WTC11 (cell line): ENCODE measurements around the gene NDUFC2. TPM values are rescaled to one million over a fixed set of nuclear protein-coding genes. Genes with fewer than 3 reads are reported as not detected.
A peak's percentile ranks its signal among the peaks of the same experiment; 100 is the strongest.

Experiments used
- ATAC-seq: fragments of 200-7000 bp; cut with Tn5 transposase; 2 replicates; pipeline ENCODE4 v1.10.0; 2021; ENCODE audit warnings: mild to moderate bottlenecking, moderate library complexity
- CTCF ChIA-PET: fragments of 300-600 bp; sonication (Branson Sonifier 250); formaldehyde crosslinking; loops from one replicate; lab custom pipeline; 2021; ENCODE audit warnings: antibody characterized with exemption; lab: Charles Lee
- POLR2A ChIA-PET: fragments of 350-600 bp; sonication (Branson Sonifier 250); formaldehyde crosslinking; loops from one replicate; lab custom pipeline; 2021; ENCODE audit warnings: antibody characterized with exemption; lab: Charles Lee
- DNase-seq: peaks from one replicate; pipeline ENCODE4 v3.0.0; 2021; ENCODE audit warnings: low spot score
- H3K27ac Mint-ChIP-seq: 2 replicates; pipeline ENCODE4 v1.8.0; 2021; ENCODE audit warnings: mixed read lengths
- H3K27me3 Mint-ChIP-seq: 2 replicates; pipeline ENCODE4 v1.8.0; 2021; ENCODE audit warnings: low read depth, mild to moderate bottlenecking, moderate library complexity, mixed read lengths
- H3K36me3 Mint-ChIP-seq: 2 replicates; pipeline ENCODE4 v1.8.0; 2021; ENCODE audit warnings: mixed read lengths
- H3K4me1 Mint-ChIP-seq: 2 replicates; pipeline ENCODE4 v1.8.0; 2022; ENCODE audit warnings: mixed read lengths
- H3K4me3 Mint-ChIP-seq: 2 replicates; pipeline ENCODE4 v1.8.0; 2021; ENCODE audit warnings: mild to moderate bottlenecking, moderate library complexity, mixed read lengths
- H3K9me3 Mint-ChIP-seq: 2 replicates; pipeline ENCODE4 v1.8.0; 2021; ENCODE audit warnings: mixed read lengths
- AR ChIP-seq: fragments of 250-450 bp; sonication (Bioruptor Pico); IDR thresholded peaks from 2 replicates; pipeline ENCODE4 v1.9.0; 2021; ENCODE audit warnings: mild to moderate bottlenecking
- ATF2 ChIP-seq: sonication (generic); formaldehyde crosslinking; IDR thresholded peaks from 2 replicates; pipeline ENCODE4 v1.8.1; 2022; ENCODE audit warnings: low read depth, missing genetic modification reagents, borderline replicate concordance
- CREM ChIP-seq: sonication (generic); formaldehyde crosslinking; IDR thresholded peaks from 2 replicates; pipeline ENCODE4 v1.8.1; 2022; ENCODE audit warnings: mild to moderate bottlenecking, missing genetic modification reagents, moderate library complexity
- ELF4 ChIP-seq: sonication (generic); formaldehyde crosslinking; IDR thresholded peaks from 2 replicates; pipeline ENCODE4 v1.8.1; 2022; ENCODE audit warnings: low read depth, mild to moderate bottlenecking, moderate library complexity, missing genetic modification reagents
- EMX1 ChIP-seq: fragments of 250-450 bp; sonication (Bioruptor Pico); IDR thresholded peaks from 2 replicates; pipeline ENCODE4 v1.8.0; 2021; ENCODE audit warnings: mild to moderate bottlenecking
- ETV6 ChIP-seq: sonication (generic); formaldehyde crosslinking; IDR thresholded peaks from 2 replicates; pipeline ENCODE4 v1.8.1; 2022; ENCODE audit warnings: mild to moderate bottlenecking, missing genetic modification reagents
- MLX ChIP-seq: sonication (generic); formaldehyde crosslinking; IDR thresholded peaks from 2 replicates; pipeline ENCODE4 v1.8.1; 2023; ENCODE audit warnings: mild to moderate bottlenecking, missing genetic modification reagents, moderate library complexity
- NFYB ChIP-seq: sonication (generic); formaldehyde crosslinking; conservative IDR thresholded peaks from 2 replicates; pipeline ENCODE4 v1.8.0; 2022; ENCODE audit warnings: low read depth, missing genetic modification reagents
- RORB ChIP-seq: fragments of 250-450 bp; sonication (Bioruptor Pico); IDR thresholded peaks from 2 replicates; pipeline ENCODE4 v1.9.0; 2021; ENCODE audit warnings: mild to moderate bottlenecking
- SMAD3 ChIP-seq: sonication (generic); formaldehyde crosslinking; IDR thresholded peaks from 2 replicates; pipeline ENCODE4 v1.8.0; 2022; ENCODE audit warnings: missing genetic modification reagents, mild to moderate bottlenecking, borderline replicate concordance
- ZNF263 ChIP-seq: sonication (generic); formaldehyde crosslinking; IDR thresholded peaks from 2 replicates; pipeline ENCODE4 v1.8.1; 2022; ENCODE audit warnings: low read depth, mild to moderate bottlenecking, moderate library complexity, missing genetic modification reagents
- ZNF317 ChIP-seq: sonication (generic); formaldehyde crosslinking; IDR thresholded peaks from 2 replicates; pipeline ENCODE4 v1.8.1; 2023; ENCODE audit warnings: low read depth, mild to moderate bottlenecking, moderate library complexity, missing genetic modification reagents, borderline replicate concordance
- ZNF396 ChIP-seq: fragments of 250-450 bp; sonication (Bioruptor Pico); IDR thresholded peaks from 2 replicates; pipeline ENCODE4 v1.8.0; 2021; ENCODE audit warnings: mild to moderate bottlenecking, moderate library complexity, borderline replicate concordance
- ZNF532 ChIP-seq: fragments of 250-450 bp; sonication (Bioruptor Pico); IDR thresholded peaks from 2 replicates; pipeline ENCODE4 v1.9.0; 2021; ENCODE audit warnings: mild to moderate bottlenecking, borderline replicate concordance
- total RNA-seq: library from RNA; stranded (reverse); gene quantifications from 3 replicates; pipeline ENCODE4 v1.2.3, GENCODE V29; 2021
- TF ChIP-seq, protein P1 (sequence below): sonication (generic); formaldehyde crosslinking; conservative IDR thresholded peaks from 2 replicates; pipeline ENCODE4 v1.8.1; 2023; ENCODE audit warnings: mild to moderate bottlenecking, low read depth, missing genetic modification reagents, moderate library complexity
- TF ChIP-seq, protein P2 (sequence below): sonication (generic); formaldehyde crosslinking; IDR thresholded peaks from 2 replicates; pipeline ENCODE4 v1.8.1; 2022; ENCODE audit warnings: mild to moderate bottlenecking, moderate library complexity, missing genetic modification reagents
- TF ChIP-seq, protein P3 (sequence below): fragments of 250-450 bp; sonication (Bioruptor Pico); IDR thresholded peaks from 2 replicates; pipeline ENCODE4 v1.9.0; 2021; ENCODE audit warnings: mild to moderate bottlenecking
- TF ChIP-seq, protein P4 (sequence below): fragments of 250-450 bp; sonication (Bioruptor Pico); conservative IDR thresholded peaks from 2 replicates; pipeline ENCODE4 v1.9.0; 2021; ENCODE audit warnings: mild to moderate bottlenecking
- TF ChIP-seq, protein P5 (sequence below): fragments of 250-450 bp; sonication (Bioruptor Pico); IDR thresholded peaks from 2 replicates; pipeline ENCODE4 v1.9.0; 2021; ENCODE audit warnings: moderate library complexity, mild to moderate bottlenecking, inconsistent platforms, borderline replicate concordance

Gene NDUFC2
- total RNA-seq, 1 experiment from 2014 or later: 215 TPM

- no peak for ATAC-seq
- Mint-ChIP-seq H3K27ac (no peak overlapping the region; the same call in 1 of the 2 replicates), H3K4me1 (peaks cover 17% of the 10 kb centered on the region), H3K27me3 (peaks cover 8% of the 10 kb centered on the region), H3K4me3 (peak overlapping the region; percentile 25; the same call in 1 of the 2 replicates), H3K9me3 (no peaks in the 10 kb centered on the region), H3K36me3 (no peaks in the 10 kb centered on the region; the same call in 1 of the 2 replicates)
- POLR2A ChIA-PET: no interaction called here
- CTCF ChIA-PET: no interaction called here
- no peak for TF ChIP-seq ATF2 (CRISPR knock-in tag)
- TF ChIP-seq, protein P1, sequence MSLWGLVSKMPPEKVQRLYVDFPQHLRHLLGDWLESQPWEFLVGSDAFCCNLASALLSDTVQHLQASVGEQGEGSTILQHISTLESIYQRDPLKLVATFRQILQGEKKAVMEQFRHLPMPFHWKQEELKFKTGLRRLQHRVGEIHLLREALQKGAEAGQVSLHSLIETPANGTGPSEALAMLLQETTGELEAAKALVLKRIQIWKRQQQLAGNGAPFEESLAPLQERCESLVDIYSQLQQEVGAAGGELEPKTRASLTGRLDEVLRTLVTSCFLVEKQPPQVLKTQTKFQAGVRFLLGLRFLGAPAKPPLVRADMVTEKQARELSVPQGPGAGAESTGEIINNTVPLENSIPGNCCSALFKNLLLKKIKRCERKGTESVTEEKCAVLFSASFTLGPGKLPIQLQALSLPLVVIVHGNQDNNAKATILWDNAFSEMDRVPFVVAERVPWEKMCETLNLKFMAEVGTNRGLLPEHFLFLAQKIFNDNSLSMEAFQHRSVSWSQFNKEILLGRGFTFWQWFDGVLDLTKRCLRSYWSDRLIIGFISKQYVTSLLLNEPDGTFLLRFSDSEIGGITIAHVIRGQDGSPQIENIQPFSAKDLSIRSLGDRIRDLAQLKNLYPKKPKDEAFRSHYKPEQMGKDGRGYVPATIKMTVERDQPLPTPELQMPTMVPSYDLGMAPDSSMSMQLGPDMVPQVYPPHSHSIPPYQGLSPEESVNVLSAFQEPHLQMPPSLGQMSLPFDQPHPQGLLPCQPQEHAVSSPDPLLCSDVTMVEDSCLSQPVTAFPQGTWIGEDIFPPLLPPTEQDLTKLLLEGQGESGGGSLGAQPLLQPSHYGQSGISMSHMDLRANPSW (CRISPR knock-in tag): no peak
- TF ChIP-seq ZNF263: no peak
- TF ChIP-seq, protein P2, sequence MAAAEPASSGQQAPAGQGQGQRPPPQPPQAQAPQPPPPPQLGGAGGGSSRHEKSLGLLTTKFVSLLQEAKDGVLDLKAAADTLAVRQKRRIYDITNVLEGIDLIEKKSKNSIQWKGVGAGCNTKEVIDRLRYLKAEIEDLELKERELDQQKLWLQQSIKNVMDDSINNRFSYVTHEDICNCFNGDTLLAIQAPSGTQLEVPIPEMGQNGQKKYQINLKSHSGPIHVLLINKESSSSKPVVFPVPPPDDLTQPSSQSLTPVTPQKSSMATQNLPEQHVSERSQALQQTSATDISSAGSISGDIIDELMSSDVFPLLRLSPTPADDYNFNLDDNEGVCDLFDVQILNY: no peak
- TF ChIP-seq ZNF396 (CRISPR knock-in tag): no peak
- TF ChIP-seq ZNF532: no peak
- TF ChIP-seq NFYB: no peak
- TF ChIP-seq, protein P3, sequence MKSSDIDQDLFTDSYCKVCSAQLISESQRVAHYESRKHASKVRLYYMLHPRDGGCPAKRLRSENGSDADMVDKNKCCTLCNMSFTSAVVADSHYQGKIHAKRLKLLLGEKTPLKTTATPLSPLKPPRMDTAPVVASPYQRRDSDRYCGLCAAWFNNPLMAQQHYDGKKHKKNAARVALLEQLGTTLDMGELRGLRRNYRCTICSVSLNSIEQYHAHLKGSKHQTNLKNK (CRISPR knock-in tag): no peak
- no peak for TF ChIP-seq CREM
- TF ChIP-seq EMX1: no peak
- TF ChIP-seq AR (CRISPR knock-in tag): no peak
- TF ChIP-seq ZNF317: no peak
- no peak for TF ChIP-seq RORB
- TF ChIP-seq MLX (CRISPR knock-in tag): no peak
- TF ChIP-seq ELF4 (CRISPR knock-in tag): no peak
- no peak for TF ChIP-seq SMAD3 (CRISPR knock-in tag)
- TF ChIP-seq, protein P4, sequence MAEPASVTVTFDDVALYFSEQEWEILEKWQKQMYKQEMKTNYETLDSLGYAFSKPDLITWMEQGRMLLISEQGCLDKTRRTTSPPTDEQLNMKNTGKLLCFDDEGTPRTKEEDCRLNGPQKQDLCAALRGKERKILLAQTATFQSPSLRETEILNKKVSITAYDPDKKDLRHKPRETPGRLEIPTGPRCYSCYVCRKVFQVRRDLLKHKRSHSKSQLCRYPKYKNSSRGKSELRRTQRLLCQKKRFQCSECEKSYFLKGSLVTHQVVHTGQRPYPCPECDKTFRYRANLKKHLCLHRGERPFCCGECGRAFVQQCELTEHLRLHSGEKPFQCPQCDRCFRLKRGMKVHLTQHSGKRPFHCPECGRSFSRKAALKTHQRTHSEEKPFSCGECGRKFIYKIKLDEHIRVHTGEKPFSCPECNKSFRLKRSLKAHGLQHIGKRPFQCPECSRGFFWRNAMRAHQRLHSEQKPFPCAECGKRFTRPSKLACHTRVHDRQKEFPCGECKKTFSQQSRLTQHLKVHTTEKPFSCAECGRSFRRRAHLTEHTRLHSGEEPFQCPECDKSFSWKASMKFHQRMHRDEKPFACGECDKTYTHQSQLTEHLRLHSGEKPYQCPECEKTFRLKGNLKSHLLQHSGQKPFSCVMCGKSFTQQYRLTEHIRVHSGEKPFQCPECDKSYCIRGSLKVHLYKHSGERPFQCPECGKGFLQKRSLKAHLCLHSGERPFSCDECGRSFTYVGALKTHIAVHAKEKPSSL: no peak
- TF ChIP-seq, protein P5, sequence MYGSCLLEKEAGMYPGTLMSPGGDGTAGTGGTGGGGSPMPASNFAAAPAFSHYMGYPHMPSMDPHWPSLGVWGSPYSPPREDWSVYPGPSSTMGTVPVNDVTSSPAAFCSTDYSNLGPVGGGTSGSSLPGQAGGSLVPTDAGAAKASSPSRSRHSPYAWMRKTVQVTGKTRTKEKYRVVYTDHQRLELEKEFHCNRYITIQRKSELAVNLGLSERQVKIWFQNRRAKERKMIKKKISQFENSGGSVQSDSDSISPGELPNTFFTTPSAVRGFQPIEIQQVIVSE (CRISPR knock-in tag): no peak
- TF ChIP-seq ETV6 (CRISPR knock-in tag): no peak
- no peak for DNase-seq
These were observed 1.3 kb upstream of the NDUFC2 start for GRCh38 chr11:78080818-78081495.
